B cell (primary cell): ENCODE results near the gene MRPS6. TPM values are rescaled to one million over a fixed set of nuclear protein-coding genes. Genes with fewer than 3 reads are reported as not detected.

Experiments
- ATAC-seq: fragments of 200-7000 bp; cut with Tn5 transposase; one replicate; pipeline ENCODE4 v1.10.0; 2021; ENCODE audit warnings: low read depth, mild to moderate bottlenecking, moderate number of reproducible peaks, moderate library complexity
- CTCF ChIA-PET: fragments of 350-600 bp; sonication (Branson Sonifier 250); formaldehyde crosslinking; loops from one replicate; lab custom pipeline; 2021; ENCODE audit warnings: antibody characterized with exemption, inconsistent platforms; lab: Charles Lee
- POLR2A ChIA-PET: fragments of 350-600 bp; sonication (Branson Sonifier 250); formaldehyde crosslinking; loops from one replicate; lab custom pipeline; 2021; ENCODE audit warnings: antibody characterized with exemption; lab: Charles Lee
- DNase-seq: peaks from one replicate; pipeline ENCODE4 v3.0.0; 2013
- H2AFZ ChIP-seq: 2 replicates; pipeline ENCODE4 v1.6.1; 2012; ENCODE audit warnings: mild to moderate bottlenecking, low read depth, low read length; ENCODE audit not compliant: insufficient read depth, poor library complexity, severe bottlenecking
- H3K27ac ChIP-seq, 2 donors: 1 replicate in 1 of 2; 2 replicates in 1 of 2; pipeline ENCODE4 v1.5.1; 2012 to 2013; ENCODE audit warnings: low read length in 2 of 2, mild to moderate bottlenecking in 2 of 2, moderate library complexity in 1 of 2
- H3K27me3 ChIP-seq, 4 experiments: fragments of 200-600 bp in 1 of 4; sonication (generic) in 1 of 4; replicated peaks in 1 of 4; 1 replicate in 2 of 4; 2 replicates in 2 of 4; pipeline versions ENCODE4 v1.6.1 to v1.7.0; 2013 to 2016; ENCODE audit warnings: low read length in 3 of 4, mild to moderate bottlenecking in 2 of 4, mixed read lengths in 1 of 4, moderate library complexity in 1 of 4; ENCODE audit not compliant: insufficient read depth in 4 of 4, control insufficient read depth in 3 of 4; ENCODE audit errors: control extremely low read depth in 1 of 4
- H3K36me3 ChIP-seq, 2 experiments: replicated peaks in 1 of 2; 1 replicate in 1 of 2; 2 replicates in 1 of 2; pipeline versions ENCODE4 v1.6.1 to v1.7.1; 2013; ENCODE audit warnings: low read length in 1 of 2; ENCODE audit not compliant: insufficient read depth in 2 of 2, control insufficient read depth in 1 of 2; ENCODE audit errors: control extremely low read depth in 1 of 2, extremely low read depth in 1 of 2
- H3K4me1 ChIP-seq, 2 donors: fragments of 200-600 bp in 1 of 2; sonication (generic) in 1 of 2; 1 replicate in 1 of 2; 2 replicates in 1 of 2; pipeline versions ENCODE4 v1.5.1 to v1.6.1; 2013 to 2017; ENCODE audit warnings: low read length in 2 of 2; ENCODE audit not compliant: control insufficient read depth in 2 of 2, insufficient read depth in 2 of 2
- H3K4me2 ChIP-seq: replicated peaks from 2 replicates; pipeline ENCODE3; 2012; ENCODE audit warnings: mild to moderate bottlenecking, low read depth, low read length; ENCODE audit not compliant: poor library complexity, severe bottlenecking
- H3K4me3 ChIP-seq, 5 experiments: fragments of 200-600 bp in 1 of 5; sonication (generic) in 1 of 5; 1 replicate in 3 of 5; 2 replicates in 2 of 5; pipeline versions ENCODE4 v1.5.1 to v1.7.0; 2011 to 2016; ENCODE audit warnings: low read length in 4 of 5, mild to moderate bottlenecking in 4 of 5, low read depth in 2 of 5, control low read depth in 1 of 5, moderate library complexity in 1 of 5; ENCODE audit not compliant: insufficient read depth in 1 of 5; ENCODE audit errors: control extremely low read depth in 1 of 5, extremely low read depth in 1 of 5
- H3K79me2 ChIP-seq: fragments of 200-600 bp; sonication (generic); one replicate; pipeline ENCODE4 v1.6.0; 2016; ENCODE audit warnings: low read length; ENCODE audit not compliant: control insufficient read depth, insufficient read depth
- H3K9ac ChIP-seq: fragments of 200-600 bp; sonication (generic); 2 replicates; pipeline ENCODE4 v1.6.1; 2017; ENCODE audit warnings: mild to moderate bottlenecking, low read length, moderate library complexity
- H3K9me3 ChIP-seq, 3 donors: one replicate each; pipeline versions ENCODE4 v1.6.1 to v1.7.1; 2013; ENCODE audit warnings: low read length in 2 of 3; ENCODE audit not compliant: control insufficient read depth in 2 of 3, insufficient read depth in 1 of 3; ENCODE audit errors: control extremely low read depth in 1 of 3
- H4K20me1 ChIP-seq: 2 replicates; pipeline ENCODE4 v1.6.0; 2012; ENCODE audit warnings: mild to moderate bottlenecking, low read length; ENCODE audit not compliant: insufficient read depth, control insufficient read depth, poor library complexity, severe bottlenecking
- H3K27ac Mint-ChIP-seq: one replicate; pipeline ENCODE4 v1.8.0; 2021; ENCODE audit warnings: mixed read lengths
- H3K27me3 Mint-ChIP-seq: one replicate; pipeline ENCODE4 v1.8.0; 2021; ENCODE audit warnings: mixed read lengths
- H3K4me1 Mint-ChIP-seq: one replicate; pipeline ENCODE4 v1.8.0; 2021; ENCODE audit warnings: mixed read lengths
- H3K4me3 Mint-ChIP-seq: one replicate; pipeline ENCODE4 v1.8.0; 2021; ENCODE audit warnings: mixed read lengths
- H3K9me3 Mint-ChIP-seq: one replicate; pipeline ENCODE4 v1.8.0; 2022; ENCODE audit warnings: mixed read lengths; ENCODE audit not compliant: insufficient read depth
- WGBS: methylation state at CpG from one replicate; pipeline ENCODE4 v1.1.5; 2013; ENCODE audit warnings: missing lambda C conversion rate; ENCODE audit not compliant: insufficient coverage; 5-methylcytosine and 5-hydroxymethylcytosine counted together
- intact Hi-C: fragments of 100-400 bp; cut with micrococcal nuclease; formaldehyde crosslinking; loops from one replicate; pipeline ENCODE4 v1.10.0; 2022
- polyA plus RNA-seq: library from polyadenylated mRNA; depleted of rRNA; stranded (reverse); fragments of >200 nt; gene quantifications from 2 replicates; pipeline ENCODE4 v1.2.3, GENCODE V29; 2012
- total RNA-seq, 2 donors: library from RNA; stranded (reverse); fragments of 120-200 nt in 1 of 2; gene quantifications; 1 replicate in 1 of 2; 2 replicates in 1 of 2; pipeline versions ENCODE4 v1.2.3 to v1.2.4, GENCODE V29; 2013 to 2022
- TF ChIP-seq, protein P1 (sequence below): fragments of 200-600 bp; IDR thresholded peaks from one replicate; pipeline ENCODE4 v1.8.0; 2022; ENCODE audit warnings: antibody characterized with exemption, mild to moderate bottlenecking

Gene MRPS6
- total and polyA plus RNA-seq, 2 donors (not counting 1 experiment from before 2014, with no cell fraction given) = 15.7 to 37.9 TPM

DNA sequence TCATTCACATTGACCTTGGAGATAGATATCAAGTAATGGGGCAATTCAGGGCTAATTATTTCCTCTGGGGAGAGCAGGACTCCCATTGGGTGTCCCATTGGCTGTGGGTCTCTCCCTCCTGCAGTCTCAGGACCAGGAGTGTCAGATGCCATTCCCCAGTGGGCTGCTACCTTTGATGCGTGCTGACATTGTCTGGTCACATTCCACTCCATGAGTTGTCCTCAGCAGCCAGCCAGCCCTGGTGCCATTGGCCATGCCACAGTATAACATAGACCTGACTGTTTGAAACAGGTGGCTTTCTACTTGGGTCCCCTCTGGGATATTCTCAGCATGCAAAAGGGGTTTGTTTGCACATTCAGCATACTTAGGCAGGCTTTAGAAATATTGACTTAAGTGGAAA is 118.5 kb downstream of the MRPS6 start:
- H3K4me3 Mint-ChIP-seq = no peak overlapping the region
- no peaks in the 10 kb centered on the region for H3K27me3 Mint-ChIP-seq
- no peak overlapping the region for H3K27ac Mint-ChIP-seq
- Histone ChIP-seq H2AFZ (no peak overlapping the region), H3K9ac (no peak overlapping the region), H3K4me1 (no peaks in the 10 kb centered on the region), H4K20me1 (no peaks in the 10 kb centered on the region), H3K27me3 (no peaks in the 10 kb centered on the region), H3K4me3 (no peak overlapping the region), H3K36me3 (no peaks in the 10 kb centered on the region), H3K4me2 (no peak overlapping the region), H3K27ac (no peak overlapping the region), H3K9me3 (peaks cover 0 to 18% (median 18%) of the 10 kb centered on the region in 3 donors), H3K79me2 (no peaks in the 10 kb centered on the region)
- TF ChIP-seq, protein P1, sequence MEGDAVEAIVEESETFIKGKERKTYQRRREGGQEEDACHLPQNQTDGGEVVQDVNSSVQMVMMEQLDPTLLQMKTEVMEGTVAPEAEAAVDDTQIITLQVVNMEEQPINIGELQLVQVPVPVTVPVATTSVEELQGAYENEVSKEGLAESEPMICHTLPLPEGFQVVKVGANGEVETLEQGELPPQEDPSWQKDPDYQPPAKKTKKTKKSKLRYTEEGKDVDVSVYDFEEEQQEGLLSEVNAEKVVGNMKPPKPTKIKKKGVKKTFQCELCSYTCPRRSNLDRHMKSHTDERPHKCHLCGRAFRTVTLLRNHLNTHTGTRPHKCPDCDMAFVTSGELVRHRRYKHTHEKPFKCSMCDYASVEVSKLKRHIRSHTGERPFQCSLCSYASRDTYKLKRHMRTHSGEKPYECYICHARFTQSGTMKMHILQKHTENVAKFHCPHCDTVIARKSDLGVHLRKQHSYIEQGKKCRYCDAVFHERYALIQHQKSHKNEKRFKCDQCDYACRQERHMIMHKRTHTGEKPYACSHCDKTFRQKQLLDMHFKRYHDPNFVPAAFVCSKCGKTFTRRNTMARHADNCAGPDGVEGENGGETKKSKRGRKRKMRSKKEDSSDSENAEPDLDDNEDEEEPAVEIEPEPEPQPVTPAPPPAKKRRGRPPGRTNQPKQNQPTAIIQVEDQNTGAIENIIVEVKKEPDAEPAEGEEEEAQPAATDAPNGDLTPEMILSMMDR = no peak
- 100% methylated on average over 1 of the region's 1 CpG for WGBS
- ChIA-PET POLR2A (no interaction called here), CTCF (no interaction called here)
- H3K9me3 Mint-ChIP-seq = peaks cover 13% of the 10 kb centered on the region
- intact Hi-C loops = no loop called here
- H3K4me1 Mint-ChIP-seq = no peaks in the 10 kb centered on the region
- DNase-seq (no peak), ATAC-seq (no peak)

Other genes starting within 250 kb of the MRPS6 start
- gene ATP5PO, start 157.8 kb upstream of the MRPS6 start, total RNA-seq = 123 and 124 TPM in 2 replicates
- 139 and 169 TPM in 2 replicates for gene ATP5PO, start 157.8 kb upstream of the MRPS6 start, polyA plus RNA-seq
- gene SLC5A3, start within 50 bp of the MRPS6 start, total RNA-seq = 16.7 and 18.0 TPM in 2 replicates
- 1.2 and 2.9 TPM in 2 replicates for gene SLC5A3, start within 50 bp of the MRPS6 start, polyA plus RNA-seq